ENCODE results near the gene SOWAHB. TPM values are rescaled to one million over a fixed set of nuclear protein-coding genes. Genes with fewer than 3 reads are reported as not detected.

SOWAHB gene
- total RNA-seq, 1 experiment from 2014 or later: 6.2 TPM

- Histone ChIP-seq H3K27me3 (ENCODE audit: insufficient read depth, low read depth) (no peaks in the 10 kb centered on the region), H3K36me3 (ENCODE audit: low read depth) (no peaks in the 10 kb centered on the region), H3F3A (ENCODE audit: insufficient read depth, low read depth) (no peaks in the 10 kb centered on the region; the same call in 1 of the 2 replicates), H3K79me2 (ENCODE audit: low read depth) (no peaks in the 10 kb centered on the region), H3K9me3 (ENCODE audit: insufficient read depth, low read depth) (no peaks in the 10 kb centered on the region), H3K27ac (no peak overlapping the region), H3K4me2 (no peak overlapping the region), H3K9me2 (ENCODE audit: insufficient read depth) (no peaks in the 10 kb centered on the region), H4K20me1 (ENCODE audit: insufficient read depth) (no peaks in the 10 kb centered on the region), H2AFZ (no peak overlapping the region), H3K4me1 (replicated peaks; ENCODE audit: insufficient read depth) (no peaks in the 10 kb centered on the region), H3K4me3 (no peak overlapping the region)
- BruUV-seq (replicated peaks): no TSS peak
- ChIA-PET POLR2A (ENCODE audit: unreplicated experiment) (no interaction called here), CTCF (no interaction called here)
- intact Hi-C loops (cut with micrococcal nuclease; ENCODE audit: unreplicated experiment): no loop called here
- TF ChIP-seq, protein P1, sequence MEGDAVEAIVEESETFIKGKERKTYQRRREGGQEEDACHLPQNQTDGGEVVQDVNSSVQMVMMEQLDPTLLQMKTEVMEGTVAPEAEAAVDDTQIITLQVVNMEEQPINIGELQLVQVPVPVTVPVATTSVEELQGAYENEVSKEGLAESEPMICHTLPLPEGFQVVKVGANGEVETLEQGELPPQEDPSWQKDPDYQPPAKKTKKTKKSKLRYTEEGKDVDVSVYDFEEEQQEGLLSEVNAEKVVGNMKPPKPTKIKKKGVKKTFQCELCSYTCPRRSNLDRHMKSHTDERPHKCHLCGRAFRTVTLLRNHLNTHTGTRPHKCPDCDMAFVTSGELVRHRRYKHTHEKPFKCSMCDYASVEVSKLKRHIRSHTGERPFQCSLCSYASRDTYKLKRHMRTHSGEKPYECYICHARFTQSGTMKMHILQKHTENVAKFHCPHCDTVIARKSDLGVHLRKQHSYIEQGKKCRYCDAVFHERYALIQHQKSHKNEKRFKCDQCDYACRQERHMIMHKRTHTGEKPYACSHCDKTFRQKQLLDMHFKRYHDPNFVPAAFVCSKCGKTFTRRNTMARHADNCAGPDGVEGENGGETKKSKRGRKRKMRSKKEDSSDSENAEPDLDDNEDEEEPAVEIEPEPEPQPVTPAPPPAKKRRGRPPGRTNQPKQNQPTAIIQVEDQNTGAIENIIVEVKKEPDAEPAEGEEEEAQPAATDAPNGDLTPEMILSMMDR (conservative IDR thresholded peaks at IDR 0.05): no peak
- TF ChIP-seq EZH2 (IDR thresholded peaks at IDR 0.05; ENCODE audit: low read depth): no peak
- DNase-seq: no peak
Observed at GRCh38 chr4:76856243-76857073, 41.5 kb downstream of the SOWAHB start.

DNA sequence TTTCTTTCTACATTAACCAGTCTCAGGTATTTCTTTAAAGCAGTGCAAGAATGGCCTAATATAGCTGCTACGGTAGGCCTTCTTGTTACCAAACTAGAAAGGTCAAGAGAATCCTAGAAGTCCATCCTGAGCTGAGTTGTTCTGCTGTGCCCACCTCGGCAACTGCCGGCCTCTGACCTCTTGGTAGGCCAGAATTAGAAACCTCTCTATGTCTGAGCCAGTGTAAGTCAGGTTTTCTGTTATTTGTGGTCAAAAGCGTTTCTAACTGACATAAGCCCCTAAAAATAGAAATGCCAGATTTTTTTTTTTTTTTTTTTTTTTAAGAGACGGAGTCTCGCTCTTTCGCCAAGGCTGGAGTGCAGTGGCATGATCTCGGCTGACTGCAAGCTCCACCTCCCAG lies 43.1 kb downstream of the SOWAHB start:
- no peak overlapping the region for H3K4me2 ChIP-seq
- no peak overlapping the region for H2AFZ ChIP-seq
- H3K4me1 ChIP-seq (replicated peaks; ENCODE audit: insufficient read depth): peaks cover 2% of the 10 kb centered on the region
- H3K27me3 ChIP-seq (ENCODE audit: insufficient read depth, low read depth): no peaks in the 10 kb centered on the region
- H3K9me3 ChIP-seq (ENCODE audit: insufficient read depth, low read depth): no peaks in the 10 kb centered on the region
- H3K4me3 ChIP-seq: no peak overlapping the region
- TF ChIP-seq EZH2 (IDR thresholded peaks at IDR 0.05; ENCODE audit: low read depth): no peak
- TF ChIP-seq, protein P1 (conservative IDR thresholded peaks at IDR 0.05): no peak
- POLR2A ChIA-PET (ENCODE audit: unreplicated experiment): no interaction called here
- H4K20me1 ChIP-seq (ENCODE audit: insufficient read depth): no peaks in the 10 kb centered on the region
- no peaks in the 10 kb centered on the region for H3K9me2 ChIP-seq (ENCODE audit: insufficient read depth)
- H3F3A ChIP-seq (ENCODE audit: insufficient read depth, low read depth): peaks cover 7% of the 10 kb centered on the region
- no peak overlapping the region for H3K27ac ChIP-seq
- BruUV-seq (replicated peaks): no TSS peak
- intact Hi-C loops (cut with micrococcal nuclease; ENCODE audit: unreplicated experiment): no loop called here
- H3K79me2 ChIP-seq (ENCODE audit: low read depth): no peaks in the 10 kb centered on the region
- no peaks in the 10 kb centered on the region for H3K36me3 ChIP-seq (ENCODE audit: low read depth)
- no peak for DNase-seq
- CTCF ChIA-PET: interaction anchor here (0.6 kb wide), 1 partner anchor 97 kb away, joined by 3 read pairs; no protein-coding TSS in a partner anchor

GRCh38 chr4:76851375-76851774 lies 46.6 kb downstream of the SOWAHB start:
- Histone ChIP-seq H3K27ac (no peak overlapping the region), H3K4me1 (replicated peaks; ENCODE audit: insufficient read depth) (peaks cover 9% of the 10 kb centered on the region), H4K20me1 (ENCODE audit: insufficient read depth) (no peaks in the 10 kb centered on the region), H3K79me2 (ENCODE audit: low read depth) (no peaks in the 10 kb centered on the region), H3K9me3 (ENCODE audit: insufficient read depth, low read depth) (no peaks in the 10 kb centered on the region), H3K9me2 (ENCODE audit: insufficient read depth) (no peaks in the 10 kb centered on the region), H3F3A (ENCODE audit: insufficient read depth, low read depth) (peaks cover 13% of the 10 kb centered on the region), H3K27me3 (ENCODE audit: insufficient read depth, low read depth) (no peaks in the 10 kb centered on the region), H3K4me3 (no peak overlapping the region), H2AFZ (no peak overlapping the region), H3K4me2 (no peak overlapping the region), H3K36me3 (ENCODE audit: low read depth) (no peaks in the 10 kb centered on the region)
- intact Hi-C loops (cut with micrococcal nuclease; ENCODE audit: unreplicated experiment): no loop called here
- no peak for TF ChIP-seq EZH2 (IDR thresholded peaks at IDR 0.05; ENCODE audit: low read depth)
- TF ChIP-seq, protein P1 (conservative IDR thresholded peaks at IDR 0.05): no peak
- CTCF ChIA-PET: no interaction called here
- POLR2A ChIA-PET (ENCODE audit: unreplicated experiment): no interaction called here
- no peak for DNase-seq
- BruUV-seq (replicated peaks): no TSS peak
